Activated T-cell treated with anti-CD3 and anti-CD28 coated beads for 1 hour (primary cell): ENCODE measurements around the gene TNK2.
"Not testable (repeated sequence)": the region's sequence is repeated elsewhere in the genome, so short reads cannot be mapped to it uniquely, and the experiment has no call there.

Experiments used
- DNase-seq: peaks from one replicate; pipeline ENCODE4 v3.0.0-alpha.2; 2020; ENCODE audit warnings: low read depth

TNK2 gene

GRCh38 chr3:195907934-195908693 is at the start of gene TNK2:
TSS of gene TNK2 (minus strand) at chr3:195908551. CDS start at chr3:195888588, 19,963 bp downstream.
- peak; percentile 45 for DNase-seq

- no peak for DNase-seq
Measured at GRCh38 chr3:195956577-195956976, 48.2 kb upstream of the TNK2 start.

- DNase-seq: not testable (repeated sequence)
Measured at GRCh38 chr3:195955416-195955841, 47.1 kb upstream of the TNK2 start.

- DNase-seq: peak; percentile 37
Measured at GRCh38 chr3:195954752-195955119, 46.4 kb upstream of the TNK2 start.

GRCh38 chr3:195954052-195954751 is 45.9 kb upstream of the TNK2 start:
- DNase-seq: peak; percentile 53

- DNase-seq: not testable (repeated sequence)
Measured at GRCh38 chr3:195952590-195952989, 44.2 kb upstream of the TNK2 start.

- DNase-seq: not testable (repeated sequence)
Measured at GRCh38 chr3:195951443-195952177, 43.3 kb upstream of the TNK2 start.

GRCh38 chr3:195950731-195951130 is 42.4 kb upstream of the TNK2 start:
- not testable (repeated sequence) for DNase-seq

- DNase-seq: not testable (repeated sequence)
Measured at GRCh38 chr3:195950164-195950563, 41.8 kb upstream of the TNK2 start.

GRCh38 chr3:195946910-195947699 is 38.8 kb upstream of the TNK2 start:
- not testable (repeated sequence) for DNase-seq

GRCh38 chr3:195941265-195941815 is 33.0 kb upstream of the TNK2 start:
- DNase-seq: not testable (repeated sequence)

- not testable (repeated sequence) for DNase-seq
Measured at GRCh38 chr3:195940806-195941205, 32.5 kb upstream of the TNK2 start.

- not testable (repeated sequence) for DNase-seq
Measured at GRCh38 chr3:195939526-195940470, 31.4 kb upstream of the TNK2 start.

GRCh38 chr3:195933044-195933430 is 24.7 kb upstream of the TNK2 start:
- DNase-seq: not testable (repeated sequence)

- DNase-seq: no peak
Measured at GRCh38 chr3:195932418-195933043, 24.2 kb upstream of the TNK2 start.

GRCh38 chr3:195931582-195932273 is 23.4 kb upstream of the TNK2 start:
- DNase-seq: no peak

GRCh38 chr3:195929452-195929851 is 21.1 kb upstream of the TNK2 start:
- DNase-seq: no peak

GRCh38 chr3:195921334-195921791 is 13.0 kb upstream of the TNK2 start:
- no peak for DNase-seq

GRCh38 chr3:195918176-195918575 is 9.8 kb upstream of the TNK2 start:
- DNase-seq: no peak
